Measurements from ENCODE around the gene PRKCD.
A peak's percentile ranks its signal among the peaks of the same experiment; 100 is the strongest.

PRKCD gene

DNA sequence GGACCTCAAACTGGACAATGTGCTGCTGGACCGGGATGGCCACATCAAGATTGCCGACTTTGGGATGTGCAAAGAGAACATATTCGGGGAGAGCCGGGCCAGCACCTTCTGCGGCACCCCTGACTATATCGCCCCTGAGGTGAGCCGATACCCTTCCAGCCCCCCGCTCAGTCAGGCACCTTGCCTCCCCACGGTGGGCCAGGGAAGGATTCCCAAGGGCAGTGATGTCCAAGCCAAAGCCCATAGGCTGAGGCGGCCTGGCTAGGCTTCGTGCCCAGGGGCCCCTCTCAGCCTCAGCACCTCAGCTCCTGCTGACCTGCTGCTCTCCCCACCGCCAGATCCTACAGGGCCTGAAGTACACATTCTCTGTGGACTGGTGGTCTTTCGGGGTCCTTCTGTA is 27.7 kb downstream of the PRKCD start:
- no peak for DNase-seq (ENCODE audit: low read depth, low spot score)

DNA sequence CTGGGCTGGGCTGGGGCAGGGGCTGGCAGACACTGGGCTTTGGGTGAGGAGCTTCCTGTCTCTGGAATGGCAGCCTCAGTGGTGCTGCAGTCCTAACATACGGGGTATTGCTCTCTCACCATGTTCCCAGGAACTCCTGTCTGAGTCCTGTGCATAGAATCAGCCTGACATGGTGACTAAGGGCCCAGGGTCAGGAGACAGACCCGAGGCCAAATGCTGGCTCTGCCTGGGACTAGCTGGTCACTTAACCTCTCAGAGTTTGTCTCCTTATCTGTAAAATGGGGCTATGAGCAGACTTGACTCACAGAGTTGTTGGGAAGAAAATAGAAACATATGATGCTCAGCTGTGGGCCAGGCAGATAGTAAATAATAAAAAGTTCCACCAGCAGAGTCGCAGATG is 28.3 kb downstream of the PRKCD start:
- DNase-seq (ENCODE audit: low read depth, low spot score) = no peak

DNA sequence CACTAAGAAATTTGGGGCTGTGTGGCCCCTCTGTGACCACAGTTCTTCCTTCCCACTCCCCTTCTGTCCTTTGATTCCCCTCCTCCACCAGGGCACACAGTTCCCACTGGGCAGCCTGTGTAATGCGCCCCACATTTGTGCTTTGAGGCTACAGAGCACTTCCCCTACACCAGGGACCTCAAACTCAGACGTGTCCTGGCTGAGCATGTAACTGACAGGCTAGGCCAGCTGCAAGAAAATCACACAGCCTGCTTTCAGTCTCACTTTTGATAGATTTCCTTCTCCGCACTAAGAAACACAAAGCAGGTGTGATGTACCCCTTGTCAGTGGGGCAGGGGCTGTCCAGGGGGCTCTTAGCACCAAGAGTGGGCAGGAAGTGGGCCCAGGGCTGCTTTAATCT is 29.6 kb downstream of the PRKCD start:
- no peak for DNase-seq (ENCODE audit: low read depth, low spot score)

DNA sequence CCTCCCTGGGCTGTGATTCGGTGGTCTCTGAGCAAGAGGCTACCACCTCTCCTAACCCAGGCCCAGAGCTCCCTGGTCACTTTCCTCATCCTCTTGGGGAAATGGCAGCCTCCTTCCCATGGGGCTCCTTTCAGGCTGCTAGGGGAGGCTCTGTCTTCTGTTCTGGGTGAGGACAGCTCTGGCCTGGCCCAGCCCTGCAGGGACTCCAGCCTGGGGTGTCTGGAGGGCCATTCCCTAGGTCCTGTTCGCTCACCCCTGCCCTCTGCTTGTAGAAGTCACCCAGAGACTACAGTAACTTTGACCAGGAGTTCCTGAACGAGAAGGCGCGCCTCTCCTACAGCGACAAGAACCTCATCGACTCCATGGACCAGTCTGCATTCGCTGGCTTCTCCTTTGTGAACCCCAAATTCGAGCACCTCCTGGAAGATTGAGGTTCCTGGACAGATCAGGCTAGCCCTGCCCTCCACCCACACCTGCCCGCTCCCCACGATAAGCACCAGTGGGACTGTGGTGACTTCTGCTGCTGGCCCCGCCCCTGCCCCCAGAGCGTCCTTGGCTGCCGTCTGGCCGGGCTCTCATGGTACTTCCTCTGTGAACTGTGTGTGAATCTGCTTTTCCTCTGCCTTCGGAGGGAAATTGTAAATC is 30.9 kb downstream of the PRKCD start:
- no peak for DNase-seq (ENCODE audit: low read depth, low spot score)

DNA sequence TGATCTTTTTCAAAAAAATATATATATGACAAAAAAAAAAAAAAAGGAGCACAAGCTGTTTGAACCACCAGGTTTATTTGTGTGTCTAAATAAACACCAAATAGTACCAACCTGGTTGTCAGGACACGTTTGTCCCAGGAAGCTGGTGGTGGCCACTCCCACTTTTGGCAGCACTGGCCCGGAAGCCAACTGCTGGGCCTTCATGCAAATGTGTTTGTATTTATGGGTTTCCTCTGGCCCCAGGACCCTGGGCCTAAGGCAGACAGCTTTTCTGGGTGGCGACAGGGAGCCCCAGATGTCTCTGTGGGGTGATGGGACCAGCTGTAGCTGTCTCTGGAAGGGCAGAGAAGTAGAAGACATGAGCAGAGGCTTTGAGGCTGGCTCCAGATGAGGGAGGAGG is 31.6 kb downstream of the PRKCD start:
- DNase-seq (ENCODE audit: low read depth, low spot score) = no peak

DNA sequence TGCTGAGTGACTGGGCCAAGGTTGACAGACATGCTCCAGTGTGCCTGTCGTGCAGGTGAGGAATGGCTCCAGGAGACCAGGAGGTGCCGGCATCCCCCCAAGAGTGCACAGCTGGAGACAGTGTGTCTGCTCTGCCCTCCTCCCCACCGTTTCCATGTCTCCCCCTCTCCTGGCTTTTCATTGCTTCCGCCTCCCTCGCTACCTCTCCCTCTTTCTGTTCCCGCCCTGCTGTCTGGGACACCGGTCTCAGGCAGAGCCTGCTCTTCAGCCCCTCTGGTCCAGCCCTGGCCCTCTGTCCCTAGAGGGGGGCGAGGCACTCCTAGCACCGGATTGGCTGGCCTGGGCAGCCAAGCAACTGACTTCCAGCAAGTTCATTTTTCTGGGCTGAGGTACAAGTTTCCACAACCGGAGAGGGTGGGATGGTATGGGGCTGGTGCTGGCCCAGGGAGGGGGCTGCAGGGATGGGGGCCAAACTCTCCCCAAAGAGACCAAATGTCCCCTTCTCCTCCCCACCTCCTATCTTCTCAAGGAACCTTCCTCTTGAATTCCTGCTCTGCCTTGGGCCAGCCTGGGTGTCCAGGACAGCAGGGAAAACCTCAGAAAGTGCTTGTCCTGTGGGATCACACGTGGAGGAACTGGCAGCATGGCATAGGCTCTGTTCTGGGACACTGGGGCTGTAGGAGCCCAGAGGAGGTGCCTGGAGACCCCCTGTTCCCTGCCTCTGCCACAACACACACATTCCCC is 32.6 kb downstream of the PRKCD start:
- no peak for DNase-seq (ENCODE audit: low read depth, low spot score)

DNA sequence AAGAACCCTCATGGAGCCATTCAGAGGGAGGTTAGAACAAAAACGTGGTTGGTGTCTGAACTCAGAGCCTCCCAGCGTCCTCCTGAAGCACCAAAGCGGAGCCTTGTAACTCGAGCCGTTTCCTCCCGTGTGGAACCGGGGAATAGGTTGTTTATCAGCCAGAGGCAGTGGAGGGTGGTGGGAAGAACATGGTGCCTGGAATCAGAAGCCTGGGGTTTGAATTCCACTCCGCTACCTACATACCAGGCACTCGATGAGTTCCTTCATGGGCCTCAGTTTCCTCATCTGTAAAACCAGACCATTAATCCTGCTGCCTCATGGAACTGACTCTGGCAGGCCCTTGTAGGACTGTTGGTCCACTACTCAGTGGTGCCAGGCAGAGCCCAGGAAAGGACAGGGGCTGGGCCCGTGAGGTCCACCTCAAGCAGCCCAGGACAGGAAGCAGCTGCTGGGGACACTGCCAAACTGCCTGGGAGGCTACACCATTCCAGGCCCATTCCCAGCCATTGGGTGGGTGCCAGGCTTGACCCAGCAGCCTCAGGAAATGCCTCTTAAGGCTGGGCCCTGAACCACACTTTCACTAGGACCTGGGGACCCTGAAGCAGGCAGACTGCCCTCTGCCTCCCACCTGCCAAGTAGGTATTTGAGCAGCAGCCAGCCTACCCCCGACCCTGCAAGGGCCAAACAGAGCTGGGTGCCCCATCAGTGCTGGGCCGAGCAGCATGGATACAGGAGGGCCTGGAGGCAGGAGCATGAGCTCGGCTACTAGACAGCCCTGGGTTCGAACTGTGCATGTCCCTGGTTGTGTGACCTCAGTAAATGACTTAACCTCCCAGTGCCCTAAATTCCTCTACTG is 33.4 kb downstream of the PRKCD start:
- DNase-seq (ENCODE audit: low read depth, low spot score) = peak; percentile 69

DNA sequence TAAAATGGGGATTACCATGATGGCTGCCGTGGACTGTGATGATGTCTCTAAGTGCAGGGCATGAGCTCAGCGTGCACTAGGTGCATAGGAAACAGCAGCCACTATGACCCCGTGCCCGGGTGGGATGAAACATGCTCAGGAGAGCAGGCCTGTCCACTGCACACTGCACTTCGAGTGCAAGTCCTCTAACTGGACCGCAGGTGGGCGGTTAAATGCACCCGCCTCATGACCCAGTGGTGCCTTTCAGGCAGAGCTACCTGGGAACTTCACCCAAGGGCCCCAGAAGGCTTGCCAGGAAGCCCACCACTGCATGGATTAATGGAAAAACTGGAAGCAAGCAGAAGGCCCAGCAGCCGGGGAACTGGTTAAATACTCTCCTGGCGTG is 34.0 kb downstream of the PRKCD start:
- no peak for DNase-seq (ENCODE audit: low read depth, low spot score)

DNA sequence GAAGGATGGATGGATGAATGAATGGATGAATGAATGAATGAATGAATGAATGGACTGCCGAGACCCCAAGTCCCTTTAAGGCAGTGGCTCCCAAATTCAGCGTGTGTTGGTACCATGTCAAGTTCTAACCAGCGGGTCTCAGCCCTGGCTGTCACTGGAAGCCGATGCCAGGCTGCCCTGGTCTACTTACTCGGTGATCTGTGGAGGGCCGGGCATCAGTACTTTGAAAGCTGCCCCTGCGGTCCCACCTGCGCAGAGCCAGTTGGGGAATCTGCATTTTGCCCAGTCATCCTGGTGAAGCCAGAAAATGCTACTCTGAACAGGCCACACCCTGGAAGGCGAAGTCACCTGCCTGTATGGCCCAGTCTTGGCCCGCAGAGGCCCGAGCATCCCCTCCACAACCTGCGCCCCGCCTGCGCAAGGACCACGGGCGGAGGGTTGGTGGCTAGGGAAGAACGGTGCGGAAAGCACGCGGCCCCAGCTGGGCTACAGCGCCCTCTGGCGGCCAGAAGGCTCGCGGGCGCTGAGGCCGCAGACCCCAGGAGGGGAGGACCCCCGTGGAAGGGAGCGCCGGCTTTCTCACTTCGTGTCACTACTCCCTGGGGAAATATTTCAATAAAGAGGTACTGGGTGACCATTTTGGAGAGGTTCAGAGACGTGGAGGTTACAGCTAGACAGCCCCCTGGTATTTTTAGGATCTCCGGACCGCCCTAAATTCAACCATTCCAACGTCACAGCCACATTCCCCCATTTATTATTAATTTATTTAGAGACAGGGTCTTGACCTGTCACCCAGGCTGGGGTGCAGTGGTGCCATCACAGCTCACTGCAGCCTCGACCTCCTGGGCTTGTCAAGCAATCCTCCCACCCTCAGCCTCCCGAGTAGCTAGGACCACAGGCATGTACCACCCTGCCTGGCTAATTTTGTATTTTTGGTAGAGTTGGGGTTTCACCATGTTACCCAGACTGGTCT is 34.9 kb downstream of the PRKCD start:
- peak; percentile 84 for DNase-seq (ENCODE audit: low read depth, low spot score)

DNA sequence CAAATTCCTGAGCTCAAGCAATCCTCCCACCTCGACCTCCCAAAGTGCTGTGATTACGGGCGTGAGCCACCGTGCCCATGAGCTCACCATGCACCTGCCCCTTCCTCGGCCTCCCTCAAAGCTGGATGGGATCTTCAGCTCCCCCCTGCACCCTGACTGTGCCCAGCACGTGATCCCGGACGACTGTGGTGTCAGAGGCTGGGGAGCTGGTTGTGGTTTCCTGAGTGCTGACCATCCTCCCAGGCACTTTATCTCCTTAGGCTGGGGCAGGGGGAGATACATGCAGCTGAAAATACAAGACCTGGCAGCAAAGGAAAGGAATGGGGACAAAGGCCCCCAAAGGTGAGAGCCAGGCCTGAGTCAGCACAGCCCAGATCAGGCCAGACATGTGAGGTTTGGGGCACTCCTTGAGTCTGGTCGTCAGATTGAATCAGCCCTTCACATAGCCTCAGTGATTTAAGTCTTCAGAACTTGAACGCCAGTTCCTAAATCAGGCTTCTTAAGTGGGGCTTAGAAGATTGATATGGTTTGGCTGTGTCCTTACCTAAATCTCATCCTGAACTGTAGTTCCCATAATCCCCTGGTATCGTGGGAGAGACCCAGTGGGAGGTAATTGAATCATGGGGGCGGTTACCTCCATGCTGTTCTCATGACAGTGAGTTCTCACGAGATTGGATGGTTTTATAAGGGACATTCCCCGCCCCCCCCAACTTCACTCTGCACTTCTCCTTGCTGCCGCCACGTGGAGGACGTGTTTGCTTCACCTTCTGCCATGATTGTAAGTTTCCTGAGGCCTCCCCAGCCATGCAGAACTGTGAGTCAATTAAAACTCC is 35.8 kb downstream of the PRKCD start:
- peak; percentile 89 for DNase-seq (ENCODE audit: low read depth, low spot score)

DNA sequence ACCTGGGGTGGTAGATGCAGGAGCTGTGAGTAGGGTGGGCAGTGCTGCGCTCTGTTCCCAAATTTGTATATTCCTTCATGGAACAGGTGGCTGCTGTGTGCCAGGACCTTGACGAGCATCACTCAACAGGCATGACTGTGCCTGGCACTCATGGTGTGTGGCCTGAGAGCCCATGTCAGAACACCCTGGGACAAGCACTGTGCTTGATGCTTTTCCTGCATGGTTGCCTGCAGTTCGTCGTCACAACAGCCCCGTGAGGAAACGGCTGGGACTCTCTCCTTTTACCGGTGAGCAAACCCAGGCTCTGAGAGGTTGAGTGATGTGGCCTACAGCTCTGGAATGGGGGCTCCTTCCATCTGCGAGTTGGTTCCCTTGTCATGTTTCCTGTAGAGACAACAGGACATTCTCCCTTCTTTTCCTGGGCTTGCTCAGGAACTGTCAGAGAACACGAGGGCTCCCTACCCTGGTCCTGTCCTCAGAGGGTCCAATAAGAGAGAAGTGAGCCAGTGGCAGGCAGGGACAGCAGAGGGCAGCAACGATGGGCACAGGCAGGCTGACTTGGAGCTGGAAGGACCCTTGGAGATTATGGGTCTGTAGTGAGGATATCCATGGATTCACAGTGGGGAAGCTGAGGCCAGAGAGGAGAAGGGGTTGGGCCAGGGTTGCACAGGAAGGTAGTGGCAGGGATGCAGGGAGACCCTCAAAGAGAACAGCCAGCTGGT is 37.4 kb downstream of the PRKCD start:
- peak; percentile 19 for DNase-seq (ENCODE audit: low read depth, low spot score)

DNA sequence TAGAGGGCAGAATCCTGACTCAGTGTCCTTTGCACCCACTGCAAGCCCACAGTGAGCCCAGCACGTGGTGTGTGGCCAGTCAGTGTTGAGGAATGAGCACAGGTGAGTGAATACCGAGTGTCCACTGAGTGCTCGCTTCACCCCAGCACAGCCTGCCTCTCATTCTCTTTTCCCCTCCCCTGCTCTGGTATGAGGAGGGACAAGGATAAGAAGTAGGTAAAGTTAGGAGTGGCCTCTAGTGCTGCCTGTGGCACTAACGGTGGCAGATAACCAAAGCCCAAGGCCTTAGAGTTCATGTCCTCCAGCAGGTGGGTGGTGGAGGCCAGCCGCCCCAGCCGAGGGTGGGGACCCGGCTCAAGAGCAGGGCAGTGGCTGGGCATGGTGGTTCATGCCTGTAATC is 38.0 kb downstream of the PRKCD start:
- DNase-seq (ENCODE audit: low read depth, low spot score) = no peak

DNA sequence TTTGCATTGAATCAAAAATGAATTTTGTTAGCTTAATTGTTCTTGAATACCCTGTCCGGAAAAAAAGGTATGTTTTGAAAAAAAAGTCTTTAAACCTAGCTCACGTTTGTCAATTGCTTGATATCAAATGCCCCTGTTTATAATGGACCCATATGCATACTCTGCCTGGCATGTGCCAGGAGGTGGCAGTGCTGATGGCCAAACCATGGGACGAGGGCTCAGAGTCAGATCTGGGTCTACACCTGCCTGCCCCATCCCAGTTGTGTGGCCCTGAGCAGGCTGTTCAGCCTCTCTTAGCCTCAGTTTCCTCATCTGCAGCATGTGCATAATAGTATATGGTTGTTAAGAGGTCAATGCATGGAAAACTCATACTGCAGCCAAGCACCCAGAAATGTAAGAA is 38.8 kb downstream of the PRKCD start:
- no peak for DNase-seq (ENCODE audit: low read depth, low spot score)

DNA sequence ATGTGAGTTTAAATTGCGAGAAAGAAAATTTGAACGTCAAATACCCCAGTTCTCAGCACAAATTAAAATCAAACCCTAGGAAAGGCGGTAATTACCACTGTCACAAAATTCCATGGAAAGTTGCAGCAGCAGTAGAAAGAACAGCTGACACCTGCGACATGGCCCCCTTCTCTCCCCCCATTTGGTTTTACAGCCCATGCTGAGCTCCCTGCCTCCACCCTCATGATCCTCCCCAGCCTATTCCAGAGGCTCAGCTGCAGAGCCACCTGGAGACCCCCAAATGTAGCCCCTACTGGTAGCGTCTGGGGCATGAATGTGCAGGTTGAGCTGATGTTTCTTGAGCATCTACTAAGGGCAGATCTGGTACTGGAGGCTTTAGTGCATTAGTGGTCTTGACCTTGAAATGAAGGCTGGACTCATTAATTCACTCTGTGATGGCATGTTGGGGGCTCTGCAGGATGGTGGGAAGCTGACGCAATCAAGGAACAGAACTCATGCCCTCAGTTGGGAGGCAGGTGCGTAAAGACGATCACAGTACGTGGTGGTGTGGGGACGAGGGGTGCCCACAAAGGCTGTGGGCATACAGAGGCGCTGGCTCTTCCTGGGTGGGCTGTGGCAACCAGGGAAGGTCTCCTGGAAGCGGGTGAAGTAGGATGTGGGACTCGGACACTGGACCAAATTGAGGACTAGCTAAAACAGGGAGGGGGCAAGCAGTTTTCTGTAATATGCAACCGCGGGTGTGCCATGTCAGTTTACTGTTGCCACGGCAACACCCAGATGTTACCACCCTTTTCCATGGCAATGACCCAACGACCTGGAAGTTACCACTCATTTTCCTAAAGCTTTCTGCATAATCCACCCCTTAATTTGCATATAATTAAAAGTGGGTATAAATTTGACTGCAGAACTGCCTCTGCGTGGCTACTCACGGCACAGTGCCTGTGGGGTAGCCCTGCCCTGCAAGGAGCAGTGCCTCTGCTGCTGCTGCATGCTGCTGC is 39.8 kb downstream of the PRKCD start:
- DNase-seq (ENCODE audit: low read depth, low spot score) = no peak

DNA sequence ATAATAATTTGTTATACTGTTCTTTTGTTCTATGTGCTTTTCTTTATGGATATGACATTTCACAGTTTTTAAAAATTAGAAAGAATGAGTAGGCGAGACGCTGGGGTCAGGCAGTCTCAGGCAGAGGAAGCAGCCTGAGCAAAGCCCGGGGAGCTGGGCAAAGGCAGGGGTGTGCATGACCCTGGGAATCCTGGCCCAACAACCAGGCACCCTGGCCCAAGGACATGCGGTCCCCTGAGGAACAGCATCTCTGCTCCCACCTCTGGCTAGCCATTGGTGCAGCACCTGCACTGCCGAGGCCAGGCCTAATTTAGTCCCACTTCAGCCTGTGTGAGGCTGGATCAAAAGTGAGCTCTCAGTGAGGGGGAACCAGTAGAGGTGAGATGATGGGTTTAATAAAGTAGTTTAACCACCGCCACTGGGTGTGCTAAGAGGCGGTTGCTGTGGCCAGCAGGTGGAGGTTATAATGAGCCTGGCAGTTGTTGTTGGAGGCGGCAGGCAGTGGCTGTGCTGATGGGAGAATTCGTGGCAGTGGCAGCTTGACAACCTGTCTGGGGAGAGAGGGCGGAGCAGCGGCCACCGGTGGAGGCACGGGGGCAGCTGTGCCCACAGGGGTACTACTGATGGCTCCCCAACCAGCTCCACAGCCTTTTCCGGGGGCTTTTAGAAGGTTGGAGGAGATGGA is 41.5 kb downstream of the PRKCD start:
- no peak for DNase-seq (ENCODE audit: low read depth, low spot score)

DNA sequence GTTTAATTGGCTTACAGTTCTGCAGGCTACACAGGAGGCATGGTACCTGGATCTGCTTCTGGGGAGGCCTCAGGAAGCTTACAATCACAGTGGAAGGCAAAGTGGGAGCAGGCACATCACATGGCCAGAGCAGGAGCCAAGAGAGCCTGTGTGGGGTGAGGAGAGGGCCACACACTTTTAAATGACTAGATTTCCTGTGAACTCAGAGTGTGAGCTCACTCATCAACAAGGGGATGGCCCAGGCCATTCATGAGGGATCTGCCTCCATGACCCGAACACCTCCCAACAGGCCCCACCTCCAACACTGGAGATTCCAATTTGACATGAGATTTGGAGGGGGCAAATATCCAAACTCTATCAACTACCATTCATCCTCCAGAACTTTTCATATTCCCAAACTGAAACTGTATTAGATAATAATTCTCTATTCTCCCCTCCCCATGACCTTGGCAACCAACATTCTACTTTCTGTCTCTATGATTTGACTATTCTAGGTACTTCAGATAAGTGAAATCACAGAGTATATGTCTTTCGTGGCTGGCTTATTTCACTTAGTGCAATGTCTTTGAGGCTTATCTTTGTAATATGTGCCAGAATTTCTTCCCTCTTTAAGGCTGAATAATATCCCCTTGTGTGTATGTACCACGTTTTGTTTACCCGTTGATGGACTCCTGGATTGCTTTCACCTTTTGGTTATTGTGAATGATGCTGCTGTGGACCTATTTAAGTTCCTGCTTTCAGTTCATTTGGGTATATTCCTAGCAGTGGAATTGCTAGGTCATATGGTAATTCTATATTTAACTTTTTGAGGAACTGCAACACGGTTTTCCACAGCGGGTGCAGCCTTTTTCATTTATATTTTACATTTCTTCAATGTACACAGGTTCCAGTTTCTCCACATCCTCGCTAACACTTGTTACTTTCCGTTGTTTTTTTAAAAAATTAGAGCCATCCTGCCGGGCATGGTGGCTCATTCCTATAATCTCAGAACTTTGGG is 51.0 kb downstream of the PRKCD start:
- DNase-seq (ENCODE audit: low read depth, low spot score) = no peak

DNA sequence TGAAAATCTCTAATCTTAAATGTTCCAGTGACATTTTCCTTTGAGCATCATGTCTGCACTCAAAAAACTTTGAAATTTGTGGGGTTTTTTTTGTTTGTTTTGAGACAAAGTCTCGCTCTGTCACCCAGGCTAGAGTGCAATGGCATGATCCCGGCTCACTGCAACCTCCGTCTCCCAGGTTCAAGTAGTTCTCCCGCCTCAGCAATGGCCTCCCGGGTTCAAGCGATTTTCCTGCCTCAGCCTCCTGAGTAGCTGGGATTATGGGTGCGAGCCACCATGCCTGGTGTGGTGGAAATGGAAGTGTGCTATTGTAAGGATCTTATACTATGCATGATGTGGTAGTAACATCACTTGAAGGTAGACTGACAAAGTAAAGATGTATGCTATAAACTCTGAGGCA is 52.3 kb downstream of the PRKCD start:
- no peak for DNase-seq (ENCODE audit: low read depth, low spot score)

Data from ELF-1 (cell line).